D341Med (cell line): ENCODE measurements around the gene C15orf62.

ENCODE experiments used
- DNase-seq: peaks from one replicate; pipeline ENCODE4 v3.0.0; 2012; ENCODE audit warnings: low spot score

The C15orf62 gene

DNA sequence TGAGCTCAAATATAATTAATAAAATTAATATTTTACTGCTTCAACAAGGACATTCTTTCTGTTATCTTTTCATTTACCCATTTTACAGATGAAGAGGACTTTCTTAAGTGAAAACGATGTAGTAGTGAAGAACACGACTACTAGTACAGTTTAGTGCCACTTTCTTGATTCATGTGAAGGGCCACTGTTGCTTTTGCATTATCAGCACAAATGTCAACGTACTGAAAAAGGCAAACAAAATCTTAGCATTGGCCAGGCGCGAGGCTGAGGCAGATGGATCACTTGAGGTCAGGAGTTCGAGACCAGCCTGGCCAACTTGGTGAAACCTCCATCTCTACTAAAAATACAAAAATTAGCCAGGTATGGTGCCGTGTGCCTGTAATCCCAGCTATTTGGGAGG lies 49.3 kb downstream of the C15orf62 start:
- DNase-seq: no peak

DNA sequence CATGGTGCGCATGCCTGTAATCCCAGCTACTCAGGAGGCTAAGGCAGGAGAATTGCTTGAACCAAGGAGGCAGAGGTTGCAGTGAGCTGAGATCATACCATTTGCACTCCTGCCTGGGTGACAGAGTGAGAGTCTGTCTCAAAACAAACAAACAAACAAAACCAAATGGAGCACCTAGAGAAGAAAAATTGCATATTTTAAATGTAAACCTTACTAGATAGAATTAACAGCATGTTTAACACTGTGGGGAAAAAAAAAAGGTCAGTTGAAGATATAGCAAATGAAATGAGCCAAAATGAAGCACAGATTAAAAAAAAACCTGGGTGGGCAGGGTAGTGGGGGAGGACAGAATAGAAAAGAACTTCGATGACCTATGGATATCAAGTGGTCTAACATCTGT lies 51.4 kb downstream of the C15orf62 start:
- no peak for DNase-seq
